Type B pancreatic cell (in vitro differentiated cells): Measurements from ENCODE around the gene TRAPPC2L. TPM values are rescaled to one million over a fixed set of nuclear protein-coding genes. Genes with fewer than 3 reads are reported as not detected.

Source experiments
- DNase-seq: peaks from one replicate; pipeline ENCODE4 v3.0.0; 2021; ENCODE audit warnings: mixed read lengths; ENCODE audit not compliant: unreplicated experiment; ENCODE audit errors: extremely low spot score
- H3K27ac Mint-ChIP-seq: 2 replicates; pipeline ENCODE4 v1.8.0; 2021; ENCODE audit warnings: mild to moderate bottlenecking, mixed read lengths
- H3K27me3 Mint-ChIP-seq: 2 replicates; pipeline ENCODE4 v1.8.0; 2021; ENCODE audit warnings: mixed read lengths
- H3K36me3 Mint-ChIP-seq: 2 replicates; pipeline ENCODE4 v1.8.0; 2021; ENCODE audit warnings: mixed read lengths
- H3K4me1 Mint-ChIP-seq: one replicate; pipeline ENCODE4 v1.8.0; 2021; ENCODE audit warnings: mixed read lengths; ENCODE audit not compliant: unreplicated experiment
- H3K4me3 Mint-ChIP-seq: 2 replicates; pipeline ENCODE4 v1.8.0; 2021; ENCODE audit warnings: mild to moderate bottlenecking, mixed read lengths
- H3K9me3 Mint-ChIP-seq: 2 replicates; pipeline ENCODE4 v1.8.0; 2021; ENCODE audit warnings: mixed read lengths
- total RNA-seq: library from RNA; stranded (reverse); gene quantifications from 2 replicates; pipeline ENCODE4 v1.2.1, GENCODE V29; 2021; ENCODE audit warnings: low replicate concordance
- TF ChIP-seq, protein P1 (sequence below): fragments of 200-600 bp; sonication (generic); conservative IDR thresholded peaks from 2 replicates; pipeline ENCODE4 v1.5.0; 2021; ENCODE audit warnings: antibody characterized with exemption, mild to moderate bottlenecking

Gene TRAPPC2L
- total RNA-seq, 1 donor from 2014 or later = 91.4 TPM

- TF ChIP-seq, protein P1, sequence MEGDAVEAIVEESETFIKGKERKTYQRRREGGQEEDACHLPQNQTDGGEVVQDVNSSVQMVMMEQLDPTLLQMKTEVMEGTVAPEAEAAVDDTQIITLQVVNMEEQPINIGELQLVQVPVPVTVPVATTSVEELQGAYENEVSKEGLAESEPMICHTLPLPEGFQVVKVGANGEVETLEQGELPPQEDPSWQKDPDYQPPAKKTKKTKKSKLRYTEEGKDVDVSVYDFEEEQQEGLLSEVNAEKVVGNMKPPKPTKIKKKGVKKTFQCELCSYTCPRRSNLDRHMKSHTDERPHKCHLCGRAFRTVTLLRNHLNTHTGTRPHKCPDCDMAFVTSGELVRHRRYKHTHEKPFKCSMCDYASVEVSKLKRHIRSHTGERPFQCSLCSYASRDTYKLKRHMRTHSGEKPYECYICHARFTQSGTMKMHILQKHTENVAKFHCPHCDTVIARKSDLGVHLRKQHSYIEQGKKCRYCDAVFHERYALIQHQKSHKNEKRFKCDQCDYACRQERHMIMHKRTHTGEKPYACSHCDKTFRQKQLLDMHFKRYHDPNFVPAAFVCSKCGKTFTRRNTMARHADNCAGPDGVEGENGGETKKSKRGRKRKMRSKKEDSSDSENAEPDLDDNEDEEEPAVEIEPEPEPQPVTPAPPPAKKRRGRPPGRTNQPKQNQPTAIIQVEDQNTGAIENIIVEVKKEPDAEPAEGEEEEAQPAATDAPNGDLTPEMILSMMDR = no peak
- no peak for DNase-seq
- H3K4me1 Mint-ChIP-seq = no peaks in the 10 kb centered on the region
- no peaks in the 10 kb centered on the region for H3K27me3 Mint-ChIP-seq
- no peak overlapping the region for H3K27ac Mint-ChIP-seq
- no peak overlapping the region for H3K4me3 Mint-ChIP-seq
- H3K36me3 Mint-ChIP-seq = no peaks in the 10 kb centered on the region
- no peaks in the 10 kb centered on the region for H3K9me3 Mint-ChIP-seq
Observed at GRCh38 chr16:88834670-88835069, 22.3 kb upstream of the TRAPPC2L start.

DNA sequence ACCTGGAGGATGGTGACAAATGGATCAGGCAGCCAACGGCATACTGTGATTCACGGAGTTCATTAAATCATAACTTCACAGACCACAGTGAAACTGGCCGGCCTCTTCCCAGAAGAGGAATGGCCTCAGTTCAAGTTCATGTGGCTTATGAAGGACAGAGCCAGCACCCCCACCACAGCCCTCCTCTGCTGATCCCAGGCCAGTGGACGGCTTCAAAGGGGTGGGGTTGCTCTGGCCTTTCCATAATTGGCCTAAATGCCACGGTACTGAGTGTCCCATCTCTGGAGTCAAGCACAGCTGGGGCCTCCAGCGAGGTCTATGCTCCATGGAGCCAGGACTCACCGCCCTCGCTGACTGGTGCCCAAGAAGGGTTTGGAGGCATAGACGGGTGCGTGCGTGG is 21.5 kb upstream of the TRAPPC2L start:
- TF ChIP-seq, protein P1 = no peak
- H3K27me3 Mint-ChIP-seq = no peaks in the 10 kb centered on the region
- no peaks in the 10 kb centered on the region for H3K4me1 Mint-ChIP-seq
- no peaks in the 10 kb centered on the region for H3K9me3 Mint-ChIP-seq
- no peaks in the 10 kb centered on the region for H3K36me3 Mint-ChIP-seq
- H3K27ac Mint-ChIP-seq = no peak overlapping the region
- no peak for DNase-seq
- no peak overlapping the region for H3K4me3 Mint-ChIP-seq

DNA sequence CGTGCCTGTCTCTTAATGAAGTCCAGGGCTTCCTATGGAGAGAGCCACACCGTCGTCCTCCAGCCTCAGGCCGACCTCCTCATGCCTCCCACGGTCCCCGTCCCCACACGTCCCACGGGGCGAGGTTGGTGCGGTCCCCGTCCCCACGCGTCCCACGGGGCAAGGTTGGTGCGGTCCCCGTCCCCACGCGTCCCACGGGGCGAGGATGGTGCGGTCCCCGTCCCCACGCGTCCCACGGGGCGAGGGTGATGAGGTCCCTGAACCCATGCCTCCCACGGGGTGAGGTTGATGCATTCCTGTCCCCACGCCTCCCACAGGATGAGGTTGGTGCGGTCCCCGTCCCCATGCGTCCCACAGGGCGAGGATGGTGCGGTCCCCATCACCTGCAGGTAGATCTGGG is 21.1 kb upstream of the TRAPPC2L start:
- Mint-ChIP-seq H3K4me3 (no peak overlapping the region), H3K9me3 (no peaks in the 10 kb centered on the region), H3K36me3 (no peaks in the 10 kb centered on the region), H3K4me1 (no peaks in the 10 kb centered on the region), H3K27me3 (no peaks in the 10 kb centered on the region), H3K27ac (no peak overlapping the region)
- DNase-seq = no peak
- TF ChIP-seq, protein P1 = no peak

- Mint-ChIP-seq H3K4me1 (no peaks in the 10 kb centered on the region), H3K36me3 (no peaks in the 10 kb centered on the region), H3K27me3 (no peaks in the 10 kb centered on the region), H3K9me3 (no peaks in the 10 kb centered on the region), H3K4me3 (no peak overlapping the region), H3K27ac (no peak overlapping the region)
- no peak for DNase-seq
- TF ChIP-seq, protein P1 = no peak
Observed at GRCh38 chr16:88836791-88837190, 20.1 kb upstream of the TRAPPC2L start.

DNA sequence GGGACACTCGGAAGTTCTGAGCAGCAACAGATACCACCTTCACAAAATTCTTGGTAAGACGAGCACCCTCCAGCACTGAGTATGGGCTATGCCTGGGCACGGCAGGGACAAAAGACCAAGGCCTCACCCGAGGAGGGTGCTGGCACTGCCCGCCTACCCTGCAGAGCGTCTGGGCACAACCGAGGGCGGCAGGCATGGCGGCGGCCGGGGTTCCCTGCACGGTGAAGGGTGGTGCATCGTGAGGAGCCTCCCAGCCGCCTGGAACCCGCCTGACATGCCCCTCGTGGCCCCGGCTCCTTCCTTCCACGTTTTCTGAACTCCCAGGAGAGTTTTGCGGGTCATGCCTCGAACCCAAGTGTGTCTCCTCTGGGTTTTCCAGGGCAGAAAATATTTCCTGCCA is 19.1 kb upstream of the TRAPPC2L start:
- Mint-ChIP-seq H3K36me3 (no peaks in the 10 kb centered on the region), H3K27me3 (no peaks in the 10 kb centered on the region), H3K27ac (no peak overlapping the region), H3K9me3 (no peaks in the 10 kb centered on the region), H3K4me3 (no peak overlapping the region), H3K4me1 (no peaks in the 10 kb centered on the region)
- TF ChIP-seq, protein P1 = no peak
- no peak for DNase-seq

- DNase-seq = no peak
- Mint-ChIP-seq H3K4me3 (no peak overlapping the region), H3K36me3 (no peaks in the 10 kb centered on the region), H3K27me3 (no peaks in the 10 kb centered on the region), H3K9me3 (no peaks in the 10 kb centered on the region), H3K27ac (no peak overlapping the region), H3K4me1 (no peaks in the 10 kb centered on the region)
- TF ChIP-seq, protein P1 = no peak
Observed at GRCh38 chr16:88838566-88838965, 18.4 kb upstream of the TRAPPC2L start.
